Left lung (tissue), 10 donors: ENCODE data around the gene DEFB108B. TPM values are rescaled to one million over a fixed set of nuclear protein-coding genes. Genes with fewer than 3 reads are reported as not detected.
"Not testable (repeated sequence)": the region's sequence is repeated elsewhere in the genome, so short reads cannot be mapped to it uniquely, and the experiment has no call there.

Source experiments
- ATAC-seq: fragments of 200-7000 bp; cut with Tn5 transposase; one replicate; pipeline ENCODE4 v1.9.1; 2020; ENCODE audit warnings: moderate library complexity
- DNase-seq, 4 donors: peaks; one replicate each; pipeline ENCODE4 v3.0.0-alpha.2; 2013 to 2020
- H3K27ac ChIP-seq, 2 donors: fragments of 200-600 bp; sonication (generic) in 1 of 2; one replicate each; pipeline versions ENCODE4 v1.5.0 to v1.8.0; 2020 to 2021
- H3K27me3 ChIP-seq, 2 donors: fragments of 200-600 bp; sonication (generic) in 1 of 2; one replicate each; pipeline versions ENCODE4 v1.5.0 to v1.8.0; 2020 to 2021
- H3K36me3 ChIP-seq, 2 donors: fragments of 200-600 bp; sonication (generic) in 1 of 2; one replicate each; pipeline versions ENCODE4 v1.5.0 to v1.8.0; 2020 to 2021
- H3K4me1 ChIP-seq, 2 donors: fragments of 200-600 bp; one replicate each; pipeline ENCODE4 v1.8.0; 2021
- H3K4me3 ChIP-seq, 2 donors: fragments of 200-600 bp; sonication (generic) in 1 of 2; one replicate each; pipeline versions ENCODE4 v1.5.0 to v1.8.0; 2020 to 2021; ENCODE audit warnings: mild to moderate bottlenecking in 1 of 2
- H3K9me3 ChIP-seq, 2 donors: fragments of 200-600 bp; sonication (generic) in 1 of 2; one replicate each; pipeline versions ENCODE4 v1.5.0 to v1.8.0; 2020 to 2021
- intact Hi-C, 2 donors: fragments of 100-400 bp; cut with DNase I; formaldehyde crosslinking; loops; one replicate each; pipeline versions ENCODE4 v1.11.2 to v1.14.2; 2022
- polyA plus RNA-seq, 6 donors: library from polyadenylated mRNA; unstranded; fragments of 120-200 nt; gene quantifications; one replicate each; pipeline ENCODE4 v1.2.1, GENCODE V29; 2013; ENCODE audit not compliant: insufficient read length in 6 of 6
- total RNA-seq, 2 donors: library from RNA; stranded (reverse); fragmentation: NEBNext Ultra II Directional; extraction: Animal tissue kit (Norgen Biotek cat#: 25700); gene quantifications; one replicate each; pipeline ENCODE4 v1.2.1, GENCODE V29; 2021
- TF ChIP-seq, protein P1 (sequence below), 2 donors: fragments of 200-600 bp; sonication (generic) in 1 of 2; IDR thresholded peaks; one replicate each; pipeline versions ENCODE4 v1.5.0 to v1.8.0; 2021; ENCODE audit warnings: antibody characterized with exemption in 2 of 2
- donor health status: DM: no; HTN: yes; CAD: no.
- donor health status: DM: no; HTN: no; CAD: no.

Gene DEFB108B
- total and polyA plus RNA-seq, 8 donors = not detected

DNA sequence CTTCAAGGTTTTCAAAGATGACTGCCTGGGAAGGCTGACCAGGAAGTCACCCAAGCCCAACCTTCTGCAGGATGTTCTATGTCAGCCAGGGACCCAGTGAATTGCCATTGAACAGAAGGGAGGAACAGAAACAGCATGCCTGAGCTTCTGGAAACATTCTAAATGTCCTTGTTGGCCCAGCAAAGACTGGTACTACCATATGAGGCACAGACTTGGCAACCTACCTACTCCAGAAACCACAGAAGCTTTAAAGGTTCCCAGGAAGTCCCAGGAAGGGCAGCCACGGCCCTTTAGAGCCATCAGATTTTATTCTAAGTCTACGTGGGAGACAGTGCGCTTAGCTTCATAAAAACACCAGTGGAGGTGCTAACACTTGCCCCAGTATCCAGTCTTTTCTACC lies 20.5 kb upstream of the DEFB108B start:
- H3K9me3 ChIP-seq, H3K4me3 ChIP-seq, DNase-seq, H3K36me3 ChIP-seq, H3K4me1 ChIP-seq, ATAC-seq, H3K27me3 ChIP-seq, intact Hi-C loops: not testable (repeated sequence)
- peak overlapping the region in 1 of 2 donors; percentile 7 for H3K27ac ChIP-seq

DNA sequence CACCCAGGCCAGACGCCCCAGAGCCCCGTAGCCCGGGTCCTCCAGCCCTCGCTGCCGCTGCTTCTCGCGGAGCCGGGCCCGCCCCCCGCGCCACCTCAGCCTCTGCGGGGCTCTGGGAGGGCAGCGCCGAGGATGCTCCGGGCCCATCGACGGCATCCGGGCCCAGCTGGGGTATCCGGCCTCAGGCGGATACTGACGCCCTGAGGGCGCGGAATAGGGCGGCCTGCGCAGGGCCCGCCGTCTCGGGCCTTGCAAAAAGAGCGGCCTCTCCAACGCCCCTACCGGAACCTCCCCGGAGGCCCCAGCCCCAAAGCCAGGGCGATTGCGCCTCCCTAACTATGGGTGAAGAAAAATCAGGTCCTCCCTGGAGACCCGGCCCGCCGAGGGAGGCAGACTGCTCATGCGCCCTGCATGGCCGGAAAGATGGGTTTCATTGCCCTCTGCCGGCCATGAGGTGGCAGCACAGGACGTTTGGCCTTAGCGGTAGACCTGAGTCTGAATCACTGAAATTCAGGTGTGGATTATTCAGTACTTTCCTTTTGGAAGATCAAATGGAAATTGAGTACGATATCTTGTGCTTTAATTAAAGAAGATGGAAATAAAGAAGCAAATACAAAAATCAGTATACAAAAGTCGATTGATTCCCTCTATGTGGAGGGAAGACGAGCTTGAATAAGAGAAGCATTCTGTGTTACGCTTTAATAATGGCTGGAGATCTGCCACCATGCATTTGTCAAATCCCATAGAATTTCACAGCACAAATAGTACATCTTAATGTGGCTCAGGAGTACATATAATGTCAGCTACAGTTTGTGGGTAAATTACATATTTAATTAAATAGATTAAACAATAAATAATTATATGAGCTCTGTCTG lies 19.3 kb upstream of the DEFB108B start:
- TF ChIP-seq, protein P1, sequence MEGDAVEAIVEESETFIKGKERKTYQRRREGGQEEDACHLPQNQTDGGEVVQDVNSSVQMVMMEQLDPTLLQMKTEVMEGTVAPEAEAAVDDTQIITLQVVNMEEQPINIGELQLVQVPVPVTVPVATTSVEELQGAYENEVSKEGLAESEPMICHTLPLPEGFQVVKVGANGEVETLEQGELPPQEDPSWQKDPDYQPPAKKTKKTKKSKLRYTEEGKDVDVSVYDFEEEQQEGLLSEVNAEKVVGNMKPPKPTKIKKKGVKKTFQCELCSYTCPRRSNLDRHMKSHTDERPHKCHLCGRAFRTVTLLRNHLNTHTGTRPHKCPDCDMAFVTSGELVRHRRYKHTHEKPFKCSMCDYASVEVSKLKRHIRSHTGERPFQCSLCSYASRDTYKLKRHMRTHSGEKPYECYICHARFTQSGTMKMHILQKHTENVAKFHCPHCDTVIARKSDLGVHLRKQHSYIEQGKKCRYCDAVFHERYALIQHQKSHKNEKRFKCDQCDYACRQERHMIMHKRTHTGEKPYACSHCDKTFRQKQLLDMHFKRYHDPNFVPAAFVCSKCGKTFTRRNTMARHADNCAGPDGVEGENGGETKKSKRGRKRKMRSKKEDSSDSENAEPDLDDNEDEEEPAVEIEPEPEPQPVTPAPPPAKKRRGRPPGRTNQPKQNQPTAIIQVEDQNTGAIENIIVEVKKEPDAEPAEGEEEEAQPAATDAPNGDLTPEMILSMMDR (IDR thresholded peaks at IDR 0.05) = peak; percentile 70 to 80
- ATAC-seq (peak; percentile 68), DNase-seq (peak; percentile 66 to 94 (median 82))
- H3K27me3 ChIP-seq, H3K9me3 ChIP-seq, intact Hi-C loops, H3K36me3 ChIP-seq, H3K4me1 ChIP-seq: not testable (repeated sequence)
- H3K27ac ChIP-seq = peak overlapping the region in 1 of 2 donors; percentile 41
- H3K4me3 ChIP-seq = peak overlapping the region; percentile 11 to 36

GRCh38 chr11:71821539-71821938 lies 11.5 kb upstream of the DEFB108B start:
- H3K36me3 ChIP-seq, H3K4me1 ChIP-seq, ATAC-seq, H3K27me3 ChIP-seq, H3K27ac ChIP-seq, intact Hi-C loops, H3K4me3 ChIP-seq, DNase-seq, H3K9me3 ChIP-seq: not testable (repeated sequence)

DNA sequence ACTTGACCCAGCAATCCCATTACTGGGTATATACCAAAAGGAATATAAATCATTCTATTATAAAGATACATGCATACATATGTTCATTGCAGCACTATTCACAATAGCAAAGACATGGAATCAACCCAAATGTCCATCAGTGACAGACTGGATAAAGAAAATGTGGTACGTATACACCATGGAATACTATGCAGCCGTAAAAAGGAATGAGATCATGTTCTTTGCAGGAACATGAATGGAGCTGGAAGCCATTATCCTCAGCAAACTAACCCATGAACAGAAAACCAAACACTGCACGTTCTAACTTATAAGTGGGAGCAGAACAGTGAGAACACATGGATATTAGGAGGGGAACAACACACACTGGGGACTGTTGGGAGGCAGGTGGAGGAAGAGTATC lies 3.8 kb upstream of the DEFB108B start:
- ATAC-seq, H3K36me3 ChIP-seq: not testable (repeated sequence)

GRCh38 chr11:71829686-71830085 lies 3.3 kb upstream of the DEFB108B start:
- H3K27me3 ChIP-seq, intact Hi-C loops, ATAC-seq, H3K27ac ChIP-seq, H3K36me3 ChIP-seq, H3K4me1 ChIP-seq, DNase-seq, H3K9me3 ChIP-seq, H3K4me3 ChIP-seq: not testable (repeated sequence)

More for the DNA sequence above, 3.8 kb upstream of the DEFB108B start:
- H3K27ac ChIP-seq, intact Hi-C loops, H3K9me3 ChIP-seq, DNase-seq, H3K27me3 ChIP-seq, H3K4me1 ChIP-seq, H3K4me3 ChIP-seq: not testable (repeated sequence)

GRCh38 chr11:71842720-71843119 lies 9.7 kb downstream of the DEFB108B start:
- H3K9me3 ChIP-seq, DNase-seq, H3K4me3 ChIP-seq, intact Hi-C loops, H3K4me1 ChIP-seq, H3K27ac ChIP-seq, H3K36me3 ChIP-seq, H3K27me3 ChIP-seq, ATAC-seq: not testable (repeated sequence)

DNA sequence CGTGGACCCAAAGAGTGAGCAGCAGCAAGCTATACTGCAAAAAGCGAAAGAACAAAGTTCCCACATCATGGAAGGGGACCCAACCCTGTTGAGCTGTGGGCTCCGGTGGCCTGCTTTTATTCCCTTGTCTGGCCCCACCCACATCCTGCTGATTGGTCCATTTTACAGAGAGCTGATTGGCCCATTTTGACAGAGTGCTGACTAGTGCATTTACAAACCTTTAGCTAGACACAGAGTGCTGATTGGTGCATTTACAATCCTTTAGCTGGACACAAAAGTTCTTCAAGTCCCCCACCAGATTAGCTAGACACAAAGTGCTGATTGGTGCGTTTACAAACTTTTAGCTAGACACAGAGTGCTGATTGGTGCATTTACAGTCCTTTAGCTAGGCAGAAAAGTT lies 10.4 kb downstream of the DEFB108B start:
- H3K36me3 ChIP-seq, H3K4me3 ChIP-seq, ATAC-seq, H3K9me3 ChIP-seq, H3K4me1 ChIP-seq, DNase-seq, intact Hi-C loops, H3K27ac ChIP-seq, H3K27me3 ChIP-seq: not testable (repeated sequence)

DNA sequence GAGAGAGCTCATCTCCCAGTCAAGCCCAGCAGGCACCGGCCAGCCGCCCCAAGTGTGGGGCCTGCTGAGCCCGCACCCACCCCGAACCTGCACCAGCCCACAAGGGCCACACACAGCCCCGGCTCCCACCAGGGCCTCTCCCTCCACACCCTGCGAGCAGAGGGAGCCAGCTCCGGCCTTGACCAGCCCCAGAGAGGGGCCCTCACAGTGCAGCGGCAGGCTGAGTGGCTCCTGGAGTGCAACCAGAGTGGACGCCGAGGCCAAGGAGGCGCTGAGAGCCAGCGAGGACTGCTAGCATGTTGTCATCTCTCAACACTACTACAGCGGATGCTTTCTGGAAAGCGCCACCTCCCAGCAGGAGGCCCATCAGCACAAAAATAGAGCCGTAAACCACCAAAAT lies 10.9 kb downstream of the DEFB108B start:
- ATAC-seq (peak; percentile 23), DNase-seq (peak in 1 of 4 donors; percentile 58)

GRCh38 chr11:71853895-71854294 lies 20.9 kb downstream of the DEFB108B start:
- H3K27ac ChIP-seq, ATAC-seq, intact Hi-C loops, H3K4me1 ChIP-seq, H3K4me3 ChIP-seq, H3K36me3 ChIP-seq, DNase-seq, H3K9me3 ChIP-seq, H3K27me3 ChIP-seq: not testable (repeated sequence)

More for the DNA sequence above, 10.9 kb downstream of the DEFB108B start:
- Histone ChIP-seq H3K9me3 (peaks cover 0 to 2% of the 10 kb centered on the region in 2 donors), H3K4me1 (no peaks in the 10 kb centered on the region), H3K4me3 (no peak overlapping the region), H3K27ac (no peak overlapping the region), H3K27me3 (no peaks in the 10 kb centered on the region), H3K36me3 (no peaks in the 10 kb centered on the region)
- intact Hi-C loops = no loop called here
- TF ChIP-seq, protein P1 (IDR thresholded peaks at IDR 0.05) = no peak

DNA sequence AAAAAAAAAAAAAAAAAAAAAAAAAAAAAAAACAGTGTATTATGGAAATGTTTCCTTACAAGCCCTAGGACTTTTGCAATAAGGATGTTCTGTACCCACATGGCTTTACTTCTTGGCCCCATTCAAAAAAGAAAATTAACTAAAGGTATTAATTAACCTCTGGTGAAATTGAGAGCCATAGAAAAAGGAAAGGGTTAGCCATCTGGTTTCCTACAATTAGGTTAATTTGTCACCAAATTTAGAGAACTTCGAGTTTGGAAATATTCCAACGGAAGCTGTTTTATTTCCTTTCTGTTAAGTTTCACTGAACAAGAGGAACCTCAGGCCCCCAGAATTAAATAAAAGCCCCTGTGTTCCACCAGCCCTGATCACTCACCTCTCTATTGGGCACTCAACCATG lies 22.9 kb downstream of the DEFB108B start:
- DNase-seq, H3K4me1 ChIP-seq, H3K27ac ChIP-seq, ATAC-seq, H3K4me3 ChIP-seq, H3K9me3 ChIP-seq, intact Hi-C loops, H3K27me3 ChIP-seq, H3K36me3 ChIP-seq: not testable (repeated sequence)

DNA sequence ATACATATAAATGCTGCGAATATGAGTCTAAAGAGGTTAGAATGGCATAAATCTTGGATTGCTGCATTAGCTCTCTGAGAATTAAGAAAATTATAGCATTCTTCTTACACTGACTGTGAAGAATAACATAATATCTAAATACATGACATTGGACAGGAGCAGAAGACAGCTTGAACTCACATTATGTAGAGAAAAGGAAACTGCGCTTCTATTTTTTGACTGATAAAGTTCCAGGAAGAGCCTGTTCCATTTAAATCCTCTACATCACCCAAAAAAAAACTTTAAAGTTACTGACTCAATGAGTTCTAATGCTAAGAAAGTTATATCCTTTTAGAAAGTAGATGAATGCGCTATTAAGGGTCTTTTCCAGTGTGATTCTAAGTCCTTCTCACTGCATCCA lies 27.8 kb downstream of the DEFB108B start:
- DNase-seq, H3K4me1 ChIP-seq, H3K9me3 ChIP-seq, H3K27me3 ChIP-seq, intact Hi-C loops, H3K27ac ChIP-seq, H3K4me3 ChIP-seq, ATAC-seq, H3K36me3 ChIP-seq: not testable (repeated sequence)
